Measurements from ENCODE around the gene RBBP5.

GRCh38 chr1:205069371-205070125 is 52.2 kb downstream of the RBBP5 start:
- TF ChIP-seq CTCF (IDR thresholded peaks at IDR 0.05; ENCODE audit: insufficient read depth, low read depth, low read length) (no peak), EZH2 (IDR thresholded peaks at IDR 0.05; ENCODE audit: insufficient read depth, low read length) (no peak)

Measured in astrocyte (in vitro differentiated cells and primary cell).